GM18909 (cell line): ENCODE data around the gene PUS1.
"Not testable (repeated sequence)": the region's sequence is repeated elsewhere in the genome, so short reads cannot be mapped to it uniquely, and the experiment has no call there.

Experiments used
- ATAC-seq: cut with Tn5 transposase; IDR thresholded peaks from one replicate; pipeline ENCODE4 v1.9.1; 2021; ENCODE audit warnings: mild to moderate bottlenecking; ENCODE audit not compliant: unreplicated experiment, poor library complexity

The PUS1 gene

DNA sequence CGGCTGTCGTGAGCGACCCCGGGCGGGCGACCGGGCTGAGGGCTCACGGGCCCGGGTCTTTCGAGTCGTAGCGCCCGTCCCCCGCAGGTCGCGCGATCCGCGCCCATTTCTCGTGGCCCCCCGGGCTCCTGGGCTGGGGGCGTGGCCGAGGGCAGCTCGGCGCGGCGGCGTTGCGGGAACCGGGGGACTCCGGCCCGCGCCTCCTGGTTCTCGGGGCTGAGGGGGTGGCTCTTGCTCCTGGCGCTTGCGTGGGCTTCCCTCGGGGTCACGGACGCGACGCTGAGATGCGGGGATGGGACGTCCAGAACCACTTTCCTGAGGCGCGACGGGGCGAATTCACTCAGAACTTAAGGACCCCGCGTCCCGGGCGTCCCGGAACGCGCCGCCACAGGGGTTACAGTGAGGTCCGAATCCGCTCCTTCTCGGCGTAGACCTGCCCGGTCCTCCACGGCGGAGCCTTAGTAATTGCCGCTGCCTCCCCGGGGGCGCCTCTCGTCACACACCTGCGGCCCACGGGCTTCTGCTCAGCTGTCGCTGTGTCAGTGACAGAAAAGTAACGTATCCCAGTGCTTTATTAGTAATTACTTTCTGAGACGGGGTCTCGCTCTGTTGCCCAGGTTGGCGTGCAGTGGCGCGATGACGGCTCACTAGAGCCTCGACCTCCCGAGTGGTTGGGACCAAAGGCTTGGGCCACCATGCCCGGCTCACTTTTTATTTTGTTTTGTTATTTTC, 21.3 kb downstream of the PUS1 start:
- ATAC-seq: peak; percentile 33

DNA sequence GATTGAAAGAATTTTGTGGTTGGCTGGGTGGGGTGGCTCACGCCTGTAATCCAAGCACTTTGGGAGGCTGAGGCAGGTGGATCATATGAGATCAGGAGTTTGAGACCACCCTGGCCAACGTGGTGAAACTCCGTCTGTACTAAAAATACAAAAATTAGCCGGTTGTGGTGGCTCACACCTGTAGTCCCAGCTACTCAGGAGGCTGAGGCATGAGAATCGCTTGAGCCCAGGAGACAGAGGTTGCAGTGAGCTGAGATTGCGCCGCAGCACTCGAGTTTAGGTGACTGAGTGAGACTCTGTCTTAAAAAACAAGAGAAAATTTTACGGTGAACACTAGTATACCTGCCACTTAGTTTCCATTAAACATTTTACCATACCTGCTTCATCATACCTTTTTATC, 24.7 kb downstream of the PUS1 start:
- not testable (repeated sequence) for ATAC-seq

DNA sequence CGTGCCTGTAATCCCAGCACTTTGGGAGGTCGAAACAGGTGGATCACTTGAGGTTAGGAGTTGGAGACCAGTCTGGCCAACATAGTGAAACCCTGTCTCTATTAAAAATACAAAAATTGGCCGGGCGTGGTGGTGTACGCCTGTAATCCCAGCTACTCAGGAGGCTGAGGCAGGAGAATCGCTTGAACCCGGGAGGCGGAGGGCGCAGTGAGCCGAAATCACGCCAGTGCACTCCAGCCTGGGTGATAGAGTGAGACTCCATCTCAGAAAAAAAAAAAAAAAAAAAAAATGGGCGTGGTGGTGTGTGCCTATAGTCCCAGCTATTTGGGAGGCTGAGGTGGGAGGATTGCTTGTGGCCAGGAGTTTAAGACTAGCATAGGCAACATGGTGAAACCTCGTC, 25.4 kb downstream of the PUS1 start:
- not testable (repeated sequence) for ATAC-seq

DNA sequence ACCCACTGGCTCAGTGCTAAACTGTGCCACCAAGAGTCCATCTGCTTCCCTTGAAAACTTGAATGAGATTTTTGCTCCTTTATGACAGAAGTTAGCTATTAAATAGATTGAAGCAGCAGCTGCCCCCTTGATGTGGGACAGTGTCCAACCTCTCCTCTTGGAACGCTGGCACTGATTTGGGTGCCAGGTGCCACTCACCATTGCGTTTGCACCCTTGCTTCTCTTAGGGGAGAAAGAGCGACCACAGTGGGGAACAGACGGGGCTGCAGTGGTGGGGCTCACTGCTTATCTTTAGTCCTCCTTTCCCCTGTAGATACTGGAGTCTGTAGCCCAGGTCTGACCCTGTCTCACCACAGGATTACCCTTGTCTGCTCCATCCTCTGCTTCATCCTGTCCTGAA, 30.0 kb downstream of the PUS1 start:
- no peak for ATAC-seq

DNA sequence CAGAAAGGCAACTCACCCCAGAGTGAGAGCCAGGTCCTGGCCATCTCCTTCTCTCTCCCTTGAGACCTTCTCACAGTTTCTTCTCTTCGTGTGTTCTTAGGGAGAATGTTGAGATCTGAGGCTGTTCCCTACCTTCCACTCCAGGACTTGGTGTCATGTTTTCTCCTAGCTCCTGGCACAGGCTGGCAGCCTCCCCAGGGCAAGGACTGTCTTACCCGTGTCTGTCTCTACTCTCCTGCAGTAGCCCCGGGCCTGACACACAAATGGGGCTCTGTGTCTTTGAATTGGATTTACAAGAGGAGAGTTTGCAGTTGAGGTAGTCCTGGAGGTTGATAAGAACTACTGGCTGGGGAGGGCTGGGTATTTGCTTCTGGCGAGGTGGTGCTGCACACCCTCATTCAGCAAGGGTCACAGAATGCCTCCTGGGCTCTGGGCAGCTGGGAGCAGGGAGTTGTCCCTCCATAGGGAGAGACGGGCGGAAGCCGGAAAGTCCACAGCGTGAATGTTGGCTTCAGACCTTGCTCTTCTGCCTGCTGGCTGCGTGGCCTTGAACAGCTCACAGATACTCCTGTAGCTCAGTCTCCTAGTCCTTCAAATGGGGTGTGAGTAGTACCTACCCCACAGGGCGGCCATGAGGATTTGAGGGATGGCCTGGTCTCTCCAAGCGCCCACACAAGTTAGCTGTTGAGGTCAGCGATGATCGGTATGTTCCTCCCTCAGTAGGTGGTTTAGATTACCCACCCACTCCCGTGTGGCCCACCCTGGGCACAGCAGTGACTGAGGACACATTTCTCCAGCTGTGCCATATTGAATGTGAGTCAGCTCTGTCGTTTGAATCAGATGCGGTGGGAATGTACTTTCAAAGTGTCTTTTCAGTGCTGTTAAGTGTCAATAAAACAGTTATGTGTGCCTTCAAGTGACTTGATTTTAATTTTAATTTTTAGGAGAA, 30.8 kb downstream of the PUS1 start:
- no peak for ATAC-seq

DNA sequence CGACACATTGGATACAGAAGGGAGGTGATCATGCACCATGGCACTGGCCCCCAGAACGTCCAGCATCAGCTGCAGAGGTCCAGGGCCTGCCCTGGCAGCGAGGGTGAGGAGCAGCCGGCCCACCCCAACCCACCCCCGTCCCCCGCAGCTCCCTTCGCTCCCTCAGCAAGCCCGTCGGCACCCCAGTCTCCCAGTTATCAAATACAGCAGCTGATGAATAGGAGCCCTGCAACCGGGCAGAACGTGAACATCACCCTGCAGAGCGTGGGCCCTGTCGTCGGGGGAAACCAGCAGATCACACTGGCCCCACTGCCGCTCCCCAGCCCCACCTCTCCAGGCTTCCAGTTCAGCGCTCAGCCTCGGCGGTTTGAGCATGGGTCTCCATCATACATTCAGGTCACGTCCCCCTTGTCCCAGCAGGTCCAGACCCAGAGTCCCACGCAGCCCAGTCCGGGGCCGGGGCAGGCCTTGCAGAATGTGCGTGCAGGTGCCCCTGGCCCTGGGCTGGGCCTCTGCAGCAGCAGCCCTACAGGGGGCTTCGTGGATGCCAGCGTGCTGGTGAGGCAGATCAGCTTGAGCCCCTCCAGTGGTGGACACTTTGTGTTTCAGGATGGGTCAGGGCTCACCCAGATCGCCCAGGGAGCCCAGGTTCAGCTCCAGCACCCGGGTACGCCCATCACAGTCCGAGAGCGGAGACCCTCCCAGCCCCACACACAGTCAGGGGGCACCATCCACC, 31.7 kb downstream of the PUS1 start:
- ATAC-seq: not testable (repeated sequence)

DNA sequence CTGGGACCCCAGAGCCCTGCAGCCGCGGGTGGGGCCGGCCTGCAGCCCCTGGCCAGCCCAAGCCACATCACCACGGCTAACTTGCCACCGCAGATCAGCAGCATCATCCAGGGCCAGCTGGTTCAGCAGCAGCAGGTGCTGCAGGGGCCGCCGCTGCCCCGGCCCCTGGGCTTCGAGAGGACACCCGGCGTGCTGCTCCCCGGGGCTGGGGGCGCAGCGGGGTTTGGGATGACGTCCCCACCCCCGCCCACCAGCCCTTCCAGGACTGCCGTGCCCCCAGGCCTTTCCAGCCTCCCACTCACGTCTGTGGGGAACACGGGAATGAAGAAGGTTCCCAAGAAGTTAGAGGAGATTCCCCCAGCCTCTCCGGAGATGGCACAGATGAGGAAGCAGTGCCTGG, 32.3 kb downstream of the PUS1 start:
- ATAC-seq: not testable (repeated sequence)

DNA sequence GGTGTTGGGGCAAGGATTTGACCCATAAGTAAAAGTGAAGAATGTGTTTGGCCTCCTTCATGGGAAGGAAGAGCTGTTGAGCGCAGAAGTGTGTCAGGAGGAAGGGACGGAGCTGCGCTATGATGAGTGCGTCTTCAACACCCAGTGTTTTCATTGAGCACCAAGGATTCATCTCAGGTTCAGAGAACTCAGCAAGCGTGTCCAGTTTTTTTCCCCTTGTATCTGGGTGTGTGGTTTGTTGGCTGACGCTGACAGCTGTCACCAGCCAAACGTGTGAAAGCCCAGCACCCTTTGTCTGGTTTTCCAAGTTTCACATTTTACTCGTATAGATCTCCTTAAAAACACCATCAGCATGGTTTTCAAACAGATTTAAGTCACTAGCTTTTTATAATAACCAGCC, 33.0 kb downstream of the PUS1 start:
- no peak for ATAC-seq

DNA sequence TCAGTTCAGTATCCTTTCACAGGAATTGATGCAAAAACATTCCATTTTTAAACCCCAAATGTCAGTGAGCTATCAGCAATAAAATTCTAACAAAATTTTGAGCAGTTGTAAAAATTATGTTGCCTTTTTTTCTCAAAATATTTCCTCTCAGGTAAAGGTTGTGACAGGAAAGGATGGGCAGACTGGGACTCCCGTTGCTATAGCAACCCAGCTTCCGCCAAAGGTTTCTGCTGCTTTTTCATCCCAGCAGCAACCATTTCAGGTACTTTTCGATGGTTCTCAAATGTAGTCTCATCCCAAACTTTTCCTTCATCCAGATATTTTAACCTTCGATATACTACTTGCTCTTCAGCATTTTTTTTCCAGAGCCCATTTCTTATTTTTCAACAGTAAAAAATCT, 34.3 kb downstream of the PUS1 start:
- no peak for ATAC-seq

DNA sequence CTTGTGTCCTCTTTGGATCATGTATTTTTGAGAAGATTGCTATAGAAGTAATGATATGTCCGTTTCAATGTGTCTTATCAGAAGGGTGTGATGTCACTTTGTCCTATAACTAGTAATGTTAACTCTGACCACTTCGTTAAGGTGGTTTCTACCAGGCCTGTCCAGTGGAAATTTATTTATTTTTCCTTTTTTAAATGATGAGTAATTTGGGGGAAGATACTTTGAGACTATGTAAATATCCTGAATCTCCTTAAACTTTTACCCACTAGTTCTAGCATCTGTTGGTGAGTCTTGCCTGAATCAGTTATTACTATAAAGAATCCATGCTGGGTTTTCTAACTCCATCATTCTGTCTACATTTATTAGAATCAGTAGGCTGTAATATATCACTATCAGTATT, 36.0 kb downstream of the PUS1 start:
- ATAC-seq: no peak

DNA sequence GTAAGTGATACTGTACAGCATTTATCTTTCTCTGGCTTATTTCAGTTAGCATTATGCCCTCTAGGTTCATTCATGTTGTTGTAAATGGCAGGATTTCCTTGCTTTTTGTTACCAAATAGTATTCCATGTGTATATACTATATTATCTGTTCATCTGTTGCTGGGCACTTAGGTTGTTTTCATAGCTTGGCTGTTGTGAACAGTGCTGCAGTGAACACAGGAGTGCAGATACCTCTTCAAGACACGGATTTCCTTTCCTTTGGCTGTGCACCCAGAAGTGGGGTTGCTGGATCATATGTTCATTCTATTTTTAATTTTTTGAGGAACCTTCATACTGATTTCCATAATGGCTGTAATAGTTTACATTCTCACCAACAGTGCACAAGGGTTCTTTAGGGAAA, 42.1 kb downstream of the PUS1 start:
- no peak for ATAC-seq

DNA sequence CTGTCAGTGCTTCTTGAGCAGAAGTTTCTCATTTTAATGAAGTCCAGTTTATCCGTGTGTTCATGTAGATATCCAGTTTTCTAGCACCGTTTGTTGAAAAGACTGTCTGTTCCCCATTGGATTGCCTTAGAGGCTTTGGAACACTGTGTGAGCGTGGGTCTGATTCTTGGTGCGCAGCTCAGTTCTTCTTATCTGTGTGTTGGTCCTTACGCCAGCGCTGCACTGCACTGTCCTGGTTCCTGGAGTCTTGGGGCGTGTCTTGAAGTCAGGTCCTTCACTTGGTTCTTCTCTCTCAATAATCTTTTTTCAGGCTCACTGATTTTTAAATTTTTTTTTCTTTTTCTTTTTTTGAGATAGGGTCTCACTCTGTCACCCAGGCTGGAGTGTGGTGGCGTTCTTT, 46.2 kb downstream of the PUS1 start:
- ATAC-seq: no peak

DNA sequence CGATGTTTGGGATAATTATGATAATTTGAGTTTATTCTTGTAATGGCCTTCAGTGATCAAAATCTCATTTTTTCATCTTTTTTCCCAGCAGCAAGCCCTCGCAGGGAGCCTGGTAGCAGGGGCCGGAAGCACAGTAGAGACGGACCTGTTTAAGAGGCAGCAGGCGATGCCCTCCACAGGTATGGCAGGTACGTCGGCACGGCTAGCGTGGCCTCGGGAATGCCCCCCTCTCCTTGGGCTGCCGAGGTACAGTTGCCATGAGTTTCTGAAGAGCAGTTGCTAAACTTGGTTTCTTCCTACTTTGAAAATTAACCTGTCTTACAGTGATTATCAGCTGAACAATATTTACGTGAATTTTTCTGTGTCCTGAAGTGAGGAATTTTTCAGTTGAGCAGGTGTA, 50.5 kb downstream of the PUS1 start:
- ATAC-seq: no peak

DNA sequence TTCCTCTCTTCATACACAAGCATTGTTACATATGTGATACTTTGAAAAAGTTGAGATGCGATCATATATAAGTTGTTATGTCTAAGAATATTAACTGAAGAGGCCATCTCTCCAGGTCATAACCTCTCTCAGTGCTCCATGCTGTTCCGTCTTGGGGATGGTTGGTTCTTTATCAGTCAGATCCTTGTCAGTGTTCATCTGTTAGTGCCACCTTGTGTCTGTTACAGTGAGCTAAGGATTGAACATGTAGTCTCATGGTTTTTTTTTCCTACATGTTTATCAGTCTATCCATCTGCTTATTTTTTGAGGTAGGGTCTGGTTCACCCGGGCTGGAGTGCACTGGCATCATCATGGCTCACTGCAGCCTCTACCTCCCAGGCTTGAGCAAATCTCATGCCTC, 51.2 kb downstream of the PUS1 start:
- ATAC-seq: no peak

DNA sequence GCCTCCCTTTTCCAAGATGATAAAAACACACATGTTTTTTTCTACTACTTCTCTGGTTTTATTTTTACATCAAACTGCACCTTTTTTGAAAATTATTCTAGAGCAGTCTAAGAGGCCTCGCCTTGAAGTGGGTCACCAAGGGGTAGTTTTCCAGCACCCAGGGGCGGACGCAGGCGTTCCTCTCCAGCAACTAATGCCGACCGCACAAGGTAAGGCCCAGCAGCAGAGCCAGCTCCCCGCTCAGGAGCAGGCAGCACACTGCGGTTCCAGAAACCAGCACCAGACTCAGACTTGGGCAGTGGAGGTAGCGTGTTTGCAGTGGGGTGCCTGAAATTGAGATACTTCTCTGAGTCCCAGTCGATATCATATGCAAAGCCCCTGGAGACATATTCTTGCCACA, 52.3 kb downstream of the PUS1 start:
- no peak for ATAC-seq

DNA sequence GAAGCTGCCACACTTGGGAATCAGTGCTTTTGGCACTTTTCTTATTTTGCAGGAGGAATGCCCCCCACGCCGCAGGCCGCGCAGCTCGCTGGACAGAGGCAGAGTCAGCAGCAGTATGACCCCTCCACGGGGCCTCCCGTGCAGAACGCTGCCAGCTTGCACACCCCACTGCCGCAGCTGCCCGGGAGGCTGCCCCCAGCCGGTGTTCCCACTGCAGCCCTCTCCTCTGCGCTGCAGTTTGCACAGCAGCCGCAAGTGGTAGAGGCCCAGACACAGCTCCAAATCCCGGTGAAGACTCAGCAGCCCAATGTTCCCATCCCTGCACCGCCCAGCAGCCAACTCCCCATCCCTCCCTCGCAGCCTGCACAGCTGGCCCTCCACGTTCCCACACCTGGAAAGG, 53.0 kb downstream of the PUS1 start:
- no peak for ATAC-seq

DNA sequence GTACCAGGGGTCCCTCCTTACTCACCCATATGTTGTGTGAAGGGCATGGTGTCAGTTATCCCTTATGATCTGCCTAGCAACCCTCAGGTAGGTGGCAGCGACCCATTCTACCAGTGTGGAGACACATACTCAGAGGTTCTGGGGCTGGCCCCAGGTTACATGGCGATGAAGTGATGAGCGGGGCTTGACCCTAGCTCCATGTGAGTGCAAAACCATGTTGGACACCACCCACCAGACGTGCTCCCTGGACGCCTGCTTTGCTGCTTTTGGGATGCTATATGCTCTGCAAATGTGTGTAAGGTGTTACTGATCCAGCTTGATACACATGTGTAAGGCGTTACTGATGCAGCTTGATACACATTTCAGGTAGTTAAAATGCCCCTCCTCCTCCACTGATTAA, 54.0 kb downstream of the PUS1 start:
- no peak for ATAC-seq

DNA sequence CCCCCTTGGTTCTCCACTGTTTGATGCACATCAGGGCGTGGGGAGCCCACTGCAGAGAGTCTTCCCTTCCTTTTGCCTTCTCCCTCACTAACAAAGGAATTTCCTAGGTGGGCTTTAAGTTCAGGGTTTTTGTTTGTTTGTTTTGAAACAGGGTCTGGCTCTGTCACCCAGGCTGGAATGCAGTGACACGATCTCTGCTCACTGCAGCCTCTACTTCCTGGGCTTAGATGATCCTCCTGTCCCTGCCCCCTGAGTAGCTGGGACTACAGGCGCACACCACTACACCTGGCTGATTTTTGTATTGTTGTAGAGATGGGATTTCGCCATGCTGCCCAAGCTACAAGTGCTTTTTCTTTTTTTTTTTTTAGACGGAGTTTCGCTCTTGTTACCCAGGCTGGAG, 54.5 kb downstream of the PUS1 start:
- ATAC-seq: no peak

DNA sequence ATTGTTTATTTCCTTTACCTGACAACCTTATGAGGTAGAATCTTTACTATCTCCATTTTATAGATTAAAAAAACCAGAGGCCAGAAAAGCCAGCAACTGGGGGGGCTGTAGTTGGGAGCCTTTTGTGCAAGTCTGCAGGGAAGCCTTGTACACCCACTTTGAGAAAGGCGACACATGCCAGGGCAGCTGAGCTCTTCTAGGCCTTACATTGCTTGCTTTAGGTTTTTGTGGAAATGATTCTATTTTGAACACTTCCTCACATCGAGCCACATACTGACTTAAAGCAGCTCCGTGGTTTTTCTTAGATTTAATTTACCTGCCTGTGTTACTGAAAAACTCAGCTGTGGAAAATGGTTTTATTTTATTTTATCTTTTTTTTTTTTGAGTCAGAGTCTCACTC, 55.3 kb downstream of the PUS1 start:
- ATAC-seq: no peak

DNA sequence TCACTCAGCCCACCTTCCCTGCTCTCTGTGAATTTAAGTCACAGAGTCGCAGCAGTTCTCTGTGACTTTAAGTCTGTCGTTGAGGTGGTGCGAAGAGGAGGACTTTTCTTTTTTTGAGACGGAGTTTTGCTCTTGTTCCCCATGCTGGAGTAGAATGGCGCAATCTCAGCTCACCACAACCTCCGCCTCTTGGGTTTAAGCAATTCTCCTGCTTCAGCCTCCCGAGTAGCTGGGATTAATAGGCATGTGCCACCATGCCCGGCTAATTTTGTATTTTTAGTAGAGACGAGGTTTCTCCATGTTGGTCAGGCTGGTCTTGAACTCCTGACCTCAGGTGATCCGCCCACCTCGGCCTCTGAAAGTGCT, 56.4 kb downstream of the PUS1 start:
- not testable (repeated sequence) for ATAC-seq

DNA sequence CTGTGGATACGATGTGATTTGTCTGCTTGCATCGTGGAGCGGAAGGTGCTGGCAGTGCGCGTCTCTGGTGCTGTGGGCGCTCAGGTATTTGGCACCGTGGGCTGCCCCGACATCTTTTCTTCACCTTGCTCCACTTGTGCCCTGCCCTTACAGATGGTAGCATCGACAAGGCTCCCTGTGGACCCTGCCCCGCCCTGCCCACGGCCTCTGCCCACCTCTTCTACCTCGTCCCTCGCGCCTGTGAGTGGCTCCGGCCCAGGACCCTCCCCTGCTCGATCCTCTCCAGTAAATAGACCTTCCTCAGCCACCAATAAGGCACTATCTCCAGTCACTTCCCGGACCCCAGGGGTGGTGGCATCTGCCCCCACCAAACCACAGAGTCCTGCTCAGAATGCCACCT, 57.3 kb downstream of the PUS1 start:
- no peak for ATAC-seq
